ENCODE results near the gene CENPP. TPM values are rescaled to one million over a fixed set of nuclear protein-coding genes. Genes with fewer than 3 reads are reported as not detected.

Gene CENPP
- total RNA-seq, 1 donor from 2014 or later: 7.7 TPM

- Mint-ChIP-seq H3K4me1 (ENCODE audit: low read depth) (peaks cover 52% of the 10 kb centered on the region), H3K4me3 (ENCODE audit: unreplicated experiment) (no peak overlapping the region), H3K27me3 (ENCODE audit: low read depth) (no peaks in the 10 kb centered on the region), H3K36me3 (ENCODE audit: low read depth) (peaks cover 23% of the 10 kb centered on the region), H3K9me3 (ENCODE audit: low read depth) (peaks cover 11% of the 10 kb centered on the region), H3K27ac (ENCODE audit: unreplicated experiment) (peak overlapping the region; percentile 93)
- TF ChIP-seq CTCF (IDR thresholded peaks at IDR 0.05): no peak
- no peak for DNase-seq (ENCODE audit: low spot score)
These were observed 282.6 kb downstream of the CENPP start for GRCh38 chr9:92608241-92608908.

- H3K9me3 Mint-ChIP-seq (ENCODE audit: low read depth): peaks cover 9% of the 10 kb centered on the region
These were observed 283.2 kb downstream of the CENPP start for GRCh38 chr9:92608909-92609445.

GRCh38 chr9:92610470-92611420 is 285.0 kb downstream of the CENPP start:
- Mint-ChIP-seq H3K9me3 (ENCODE audit: low read depth) (no peaks in the 10 kb centered on the region), H3K27me3 (ENCODE audit: low read depth) (no peaks in the 10 kb centered on the region), H3K27ac (ENCODE audit: unreplicated experiment) (peak overlapping the region; percentile 74), H3K36me3 (ENCODE audit: low read depth) (peaks cover 32% of the 10 kb centered on the region), H3K4me1 (ENCODE audit: low read depth) (peaks cover 48% of the 10 kb centered on the region), H3K4me3 (ENCODE audit: unreplicated experiment) (no peak overlapping the region)
- DNase-seq (ENCODE audit: low spot score): no peak
- TF ChIP-seq CTCF (IDR thresholded peaks at IDR 0.05): no peak

More at GRCh38 chr9:92608909-92609445, 283.2 kb downstream of the CENPP start:
- TF ChIP-seq CTCF (IDR thresholded peaks at IDR 0.05): no peak
- H3K4me3 Mint-ChIP-seq (ENCODE audit: unreplicated experiment): no peak overlapping the region
- peak overlapping the region; percentile 93 for H3K27ac Mint-ChIP-seq (ENCODE audit: unreplicated experiment)
- DNase-seq (ENCODE audit: low spot score): no peak
- H3K27me3 Mint-ChIP-seq (ENCODE audit: low read depth): no peaks in the 10 kb centered on the region
- H3K36me3 Mint-ChIP-seq (ENCODE audit: low read depth): peaks cover 19% of the 10 kb centered on the region
- peaks cover 48% of the 10 kb centered on the region for H3K4me1 Mint-ChIP-seq (ENCODE audit: low read depth)

DNA sequence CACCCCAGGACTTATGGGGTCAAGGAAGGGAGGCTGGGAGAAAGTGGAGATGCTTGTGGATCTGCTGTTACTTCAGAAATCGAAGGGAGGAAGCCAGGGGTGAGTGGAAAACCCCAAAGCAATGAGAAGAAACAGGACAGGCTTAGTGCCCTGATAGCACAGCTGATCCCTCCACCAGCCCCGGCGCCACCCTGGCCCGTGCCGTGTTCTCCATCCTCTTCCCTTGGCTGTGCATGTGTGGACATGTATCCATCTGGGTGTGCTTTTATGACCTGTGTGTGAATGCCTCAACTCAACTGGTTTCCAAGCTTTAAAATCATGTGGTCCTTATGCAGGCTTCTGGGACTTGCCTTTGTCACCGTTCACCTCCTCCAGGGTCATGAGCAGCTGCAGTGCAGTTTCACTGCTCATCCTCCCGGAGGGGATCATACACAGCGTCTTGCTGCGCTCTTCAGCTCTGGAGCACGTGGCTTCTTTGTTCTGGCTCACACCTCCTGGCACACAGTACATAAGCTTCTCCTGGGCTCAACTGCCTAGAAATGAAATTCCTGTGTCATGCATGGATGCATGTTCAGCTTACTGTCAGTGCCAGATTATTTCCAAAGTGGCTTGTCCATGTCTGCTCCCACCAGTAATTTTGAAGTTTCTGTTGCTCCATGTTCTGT is 286.0 kb downstream of the CENPP start:
- no peak for DNase-seq (ENCODE audit: low spot score)

More for the DNA sequence above, 286.0 kb downstream of the CENPP start:
- H3K4me3 Mint-ChIP-seq (ENCODE audit: unreplicated experiment): no peak overlapping the region
- peaks cover 39% of the 10 kb centered on the region for H3K4me1 Mint-ChIP-seq (ENCODE audit: low read depth)
- H3K27me3 Mint-ChIP-seq (ENCODE audit: low read depth): no peaks in the 10 kb centered on the region
- H3K36me3 Mint-ChIP-seq (ENCODE audit: low read depth): peaks cover 41% of the 10 kb centered on the region
- no peaks in the 10 kb centered on the region for H3K9me3 Mint-ChIP-seq (ENCODE audit: low read depth)
- peak overlapping the region; percentile 49 for H3K27ac Mint-ChIP-seq (ENCODE audit: unreplicated experiment)
- TF ChIP-seq CTCF (IDR thresholded peaks at IDR 0.05): no peak
